ENCODE results near the gene TCIRG1.

Gene TCIRG1

GRCh38 chr11:68027667-68028066, 11.2 kb upstream of the TCIRG1 start:
- H3K27ac ChIP-seq, result no peak overlapping the region; the same call in 1 of the 2 replicates
- no peak for TF ChIP-seq CTCF (conservative IDR thresholded peaks at IDR 0.05)

GRCh38 chr11:68028802-68029545, 9.9 kb upstream of the TCIRG1 start:
- H3K27ac ChIP-seq, result peak overlapping the region; percentile 96; the same call in 1 of the 2 replicates
- no peak for TF ChIP-seq CTCF (conservative IDR thresholded peaks at IDR 0.05)

GRCh38 chr11:68030318-68031143, 8.3 kb upstream of the TCIRG1 start, which contains the start of gene NDUFS8:
TSS of gene NDUFS8 (plus strand) at chr11:68030681. CDS start at chr11:68032152, 1,471 bp downstream.
- TF ChIP-seq CTCF (conservative IDR thresholded peaks at IDR 0.05), result no peak; the same call in 1 of the 2 replicates
- peak within 1 kb of the TSS; percentile 96 for H3K27ac ChIP-seq

- no peak for TF ChIP-seq CTCF (conservative IDR thresholded peaks at IDR 0.05)
- peak overlapping the region; percentile 96 for H3K27ac ChIP-seq
Observed at GRCh38 chr11:68031144-68031464, 7.7 kb upstream of the TCIRG1 start.

GRCh38 chr11:68032003-68032402, 6.8 kb upstream of the TCIRG1 start:
- peak overlapping the region; percentile 96; the same call in 1 of the 2 replicates for H3K27ac ChIP-seq
- TF ChIP-seq CTCF (conservative IDR thresholded peaks at IDR 0.05), result no peak

GRCh38 chr11:68032997-68033707, 5.7 kb upstream of the TCIRG1 start:
- no peak for TF ChIP-seq CTCF (conservative IDR thresholded peaks at IDR 0.05)
- peak overlapping the region; percentile 96; the same call in 1 of the 2 replicates for H3K27ac ChIP-seq

- peak overlapping the region; percentile 96; the same call in 1 of the 2 replicates for H3K27ac ChIP-seq
- TF ChIP-seq CTCF (conservative IDR thresholded peaks at IDR 0.05), result no peak
Observed at GRCh38 chr11:68033708-68034045, 5.1 kb upstream of the TCIRG1 start.

All from VCaP (cell line).